ENCODE results near the gene PTPN14. TPM values are rescaled to one million over a fixed set of nuclear protein-coding genes. Genes with fewer than 3 reads are reported as not detected.

Gene PTPN14
- polyA plus RNA-seq, 4 donors: 29.6 to 42.9 (median 33.5) TPM

- no peak for DNase-seq (ENCODE audit: low read depth in 4 of 4, low spot score in 2 of 4)
Measured at GRCh38 chr1:214569357-214570004, 18.1 kb upstream of the PTPN14 start.

- no peak for DNase-seq (ENCODE audit: low read depth in 4 of 4, low spot score in 2 of 4)
Measured at GRCh38 chr1:214568328-214568727, 16.9 kb upstream of the PTPN14 start.

DNA sequence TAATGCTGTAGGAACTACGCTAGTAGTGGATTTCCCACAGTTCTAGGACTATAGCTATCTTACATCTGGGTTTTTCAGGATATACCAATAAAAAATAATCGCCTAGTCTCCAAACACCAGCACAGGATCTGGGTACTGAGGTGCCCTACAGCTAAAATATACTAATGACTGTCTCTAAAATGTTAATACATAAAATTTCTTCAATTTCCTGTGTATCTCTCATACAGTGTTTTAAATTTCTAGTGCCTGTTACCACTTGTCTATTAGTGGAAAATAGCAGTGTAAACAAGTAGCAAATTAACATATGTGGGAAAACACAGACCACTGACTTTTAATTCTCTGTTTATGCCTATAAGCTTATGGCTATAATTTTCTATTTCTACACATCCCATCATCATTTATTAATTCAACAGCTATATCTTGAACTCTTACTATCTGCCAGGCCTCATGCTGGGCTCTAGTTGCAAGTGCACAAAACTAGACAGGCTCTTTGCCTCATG, 16.1 kb upstream of the PTPN14 start:
- no peak for DNase-seq (ENCODE audit: low read depth in 4 of 4, low spot score in 2 of 4)

GRCh38 chr1:214566158-214567104, 15.0 kb upstream of the PTPN14 start:
- no peak for DNase-seq (ENCODE audit: low read depth in 4 of 4, low spot score in 2 of 4)

DNA sequence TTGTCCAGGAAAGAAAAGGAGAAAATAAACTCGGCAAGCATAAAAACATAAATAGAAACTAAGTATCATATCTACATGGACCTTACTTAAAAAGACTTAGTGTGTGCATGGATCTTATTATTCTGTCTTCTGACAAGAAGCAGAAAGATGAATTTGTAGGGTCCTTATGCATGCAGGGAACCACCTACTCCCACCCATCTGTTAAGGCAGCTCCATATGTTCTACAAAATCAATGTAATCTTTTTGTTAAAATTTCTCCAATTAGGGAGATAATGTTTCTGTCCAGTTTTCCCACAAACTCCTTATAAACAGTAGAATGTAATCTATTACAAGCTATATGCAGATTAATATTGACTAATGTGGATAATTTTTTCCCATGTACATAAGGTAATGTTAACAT, 13.9 kb upstream of the PTPN14 start:
- no peak for DNase-seq (ENCODE audit: low read depth in 4 of 4, low spot score in 2 of 4)

GRCh38 chr1:214563881-214564280, 12.5 kb upstream of the PTPN14 start:
- DNase-seq (ENCODE audit: low read depth in 4 of 4, low spot score in 2 of 4): no peak

DNA sequence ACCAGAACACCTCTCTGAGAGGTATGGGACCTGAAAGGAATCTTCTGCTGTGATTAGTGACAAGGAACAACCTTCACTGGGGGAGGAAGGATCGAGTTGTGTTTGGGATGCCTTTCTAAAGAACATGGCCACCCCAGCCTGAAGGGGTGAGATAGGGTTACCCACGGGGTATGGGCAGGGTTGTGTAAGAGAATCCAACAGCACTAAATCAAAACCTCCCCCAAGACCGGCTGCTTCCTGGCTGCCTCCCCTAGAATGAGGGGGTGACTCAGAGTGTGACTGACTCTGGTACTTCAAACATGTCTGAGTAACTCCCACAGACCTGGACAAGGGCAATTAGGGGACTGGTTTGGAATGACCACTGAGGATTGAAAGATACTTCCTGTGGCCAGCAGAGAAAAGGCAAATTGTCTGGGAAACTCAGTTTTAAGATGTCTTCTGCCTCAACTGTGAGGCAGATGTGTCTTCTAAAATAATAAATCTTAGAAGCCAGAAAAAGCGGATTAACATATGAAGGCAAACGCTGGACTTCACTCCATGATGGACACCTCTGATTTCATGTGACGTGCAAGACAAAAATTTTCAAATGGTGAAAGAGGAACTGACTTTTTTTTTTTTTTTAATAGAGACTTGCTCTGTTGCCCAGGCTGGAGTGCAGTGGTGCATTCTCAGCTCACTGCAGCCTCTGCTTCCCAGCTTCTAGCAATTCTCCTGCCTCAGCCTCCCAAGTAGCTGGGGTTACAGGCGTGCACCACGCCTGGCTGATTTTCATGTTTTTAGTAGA, 6.7 kb upstream of the PTPN14 start:
- DNase-seq (ENCODE audit: low read depth in 4 of 4, low spot score in 2 of 4): peak in 3 of 4 donors; percentile 52 to 81 (median 78)

DNA sequence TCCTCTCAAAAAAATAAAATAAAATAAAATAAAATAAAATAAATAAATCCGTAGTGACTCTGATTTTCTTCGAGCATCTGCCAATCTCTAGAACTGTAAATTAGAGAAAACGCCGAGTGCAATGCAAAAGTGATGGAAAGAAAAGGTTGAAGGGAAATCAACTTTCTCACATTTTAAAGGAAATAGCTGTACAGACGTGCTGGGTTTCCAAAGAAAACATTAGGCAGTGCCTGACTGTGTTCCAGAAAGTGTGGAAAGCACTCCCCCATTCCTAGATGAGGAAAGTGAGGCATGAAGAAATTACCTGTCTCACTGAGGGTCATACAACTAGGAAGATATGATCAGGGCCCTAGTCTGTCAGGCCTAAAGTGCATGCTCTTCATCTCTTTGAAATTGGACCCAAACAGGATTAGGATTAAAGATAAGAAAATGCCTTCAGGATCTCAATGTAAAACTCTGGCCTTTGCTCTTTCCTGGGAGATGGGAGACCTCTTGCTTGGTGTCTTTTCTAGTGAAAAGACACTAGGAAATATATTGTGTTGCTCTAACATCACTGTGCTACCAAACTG, 1.8 kb upstream of the PTPN14 start:
- no peak for DNase-seq (ENCODE audit: low read depth in 4 of 4, low spot score in 2 of 4)

DNA sequence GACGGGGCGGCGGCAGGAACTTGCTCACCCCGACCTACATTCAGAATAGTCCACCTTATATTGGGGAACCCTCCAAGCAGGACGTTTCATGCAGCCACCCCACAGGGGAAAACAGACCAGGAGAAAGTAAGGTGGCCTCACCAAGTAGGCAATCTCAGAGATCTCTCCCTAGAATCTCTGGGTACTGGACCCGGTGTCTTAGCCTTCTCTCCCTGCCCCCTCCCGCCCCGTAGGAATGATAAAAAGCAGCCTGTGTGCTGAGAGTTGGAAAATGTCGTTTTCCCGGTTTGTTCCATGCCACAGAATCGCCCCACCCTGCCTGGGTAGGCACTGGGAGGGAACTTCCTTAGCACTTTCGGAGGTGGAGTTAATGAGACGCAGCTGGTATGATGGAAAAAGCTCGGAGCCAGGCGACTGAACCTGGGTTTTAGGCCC, 789 bp upstream of the PTPN14 start:
- peak in 2 of 4 donors; percentile 58 to 85 for DNase-seq (ENCODE audit: low read depth in 4 of 4, low spot score in 2 of 4)

- no peak for DNase-seq (ENCODE audit: low read depth in 4 of 4, low spot score in 2 of 4)
Measured at GRCh38 chr1:214550857-214551435, 456 bp downstream of the PTPN14 start.

DNA sequence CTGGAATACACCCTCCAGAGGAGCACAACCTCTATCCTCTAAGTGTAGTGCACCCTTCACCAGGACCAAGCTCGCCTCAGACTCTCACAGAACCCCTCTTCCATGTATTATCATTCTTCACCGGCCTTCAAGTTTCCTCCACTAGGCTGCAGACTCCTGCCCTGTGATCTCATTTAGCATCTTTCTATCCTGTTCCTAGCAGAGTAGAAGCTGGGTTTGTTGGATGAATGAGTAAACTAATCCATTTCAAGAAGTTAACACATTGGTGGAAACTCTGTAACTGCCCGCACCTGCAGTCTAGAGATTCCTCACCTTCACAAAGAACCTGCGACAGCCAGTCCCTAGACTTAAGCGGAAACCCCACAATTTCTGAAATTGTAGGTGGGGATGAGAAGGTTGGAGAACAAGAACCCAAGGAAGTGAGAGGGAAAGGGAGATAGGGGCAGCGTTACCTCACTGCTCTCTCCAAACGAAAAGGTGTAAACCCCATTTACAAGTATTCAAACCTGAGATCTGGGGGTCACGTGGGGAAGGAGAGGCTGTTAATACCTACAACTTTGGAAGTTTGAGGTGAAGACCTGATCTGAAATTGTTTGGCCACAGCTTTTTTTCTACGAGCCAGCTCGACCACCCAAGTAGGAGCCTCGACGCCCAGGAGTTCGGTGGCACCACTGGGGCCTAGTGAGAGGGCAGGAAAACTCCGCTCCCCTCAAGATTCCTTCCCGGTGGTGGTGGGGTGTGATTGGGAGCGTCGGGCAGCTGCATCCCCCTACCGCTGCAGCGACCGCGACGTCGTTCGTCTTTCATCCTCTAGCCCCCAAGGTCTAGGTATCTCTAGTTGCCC, 1.2 kb downstream of the PTPN14 start:
- DNase-seq (ENCODE audit: low read depth in 4 of 4, low spot score in 2 of 4): no peak

GRCh38 chr1:214549604-214550003, 1.8 kb downstream of the PTPN14 start:
- DNase-seq (ENCODE audit: low read depth in 4 of 4, low spot score in 2 of 4): no peak

- no peak for DNase-seq (ENCODE audit: low read depth in 4 of 4, low spot score in 2 of 4)
Measured at GRCh38 chr1:214548988-214549387, 2.4 kb downstream of the PTPN14 start.

GRCh38 chr1:214548271-214548670, 3.1 kb downstream of the PTPN14 start:
- DNase-seq (ENCODE audit: low read depth in 4 of 4, low spot score in 2 of 4): no peak

DNA sequence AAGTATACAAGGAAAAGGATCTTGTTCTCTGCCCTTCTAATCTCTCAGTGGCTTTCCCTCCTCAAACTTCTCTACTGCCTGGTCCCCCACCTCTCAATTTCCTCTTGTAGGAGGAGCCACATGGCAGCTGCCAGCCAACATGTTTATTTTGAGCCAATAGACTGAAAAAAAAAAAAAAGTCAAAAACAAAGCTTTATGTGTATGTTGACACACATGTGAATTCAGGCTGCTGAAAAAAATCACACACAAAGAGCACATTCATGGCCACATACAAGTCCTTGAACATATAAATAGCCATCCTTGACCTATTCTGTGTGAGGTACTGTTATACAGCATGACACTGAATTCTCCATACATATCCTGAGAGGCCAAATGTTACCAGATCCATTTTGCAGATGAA, 3.7 kb downstream of the PTPN14 start:
- no peak for DNase-seq (ENCODE audit: low read depth in 4 of 4, low spot score in 2 of 4)

DNA sequence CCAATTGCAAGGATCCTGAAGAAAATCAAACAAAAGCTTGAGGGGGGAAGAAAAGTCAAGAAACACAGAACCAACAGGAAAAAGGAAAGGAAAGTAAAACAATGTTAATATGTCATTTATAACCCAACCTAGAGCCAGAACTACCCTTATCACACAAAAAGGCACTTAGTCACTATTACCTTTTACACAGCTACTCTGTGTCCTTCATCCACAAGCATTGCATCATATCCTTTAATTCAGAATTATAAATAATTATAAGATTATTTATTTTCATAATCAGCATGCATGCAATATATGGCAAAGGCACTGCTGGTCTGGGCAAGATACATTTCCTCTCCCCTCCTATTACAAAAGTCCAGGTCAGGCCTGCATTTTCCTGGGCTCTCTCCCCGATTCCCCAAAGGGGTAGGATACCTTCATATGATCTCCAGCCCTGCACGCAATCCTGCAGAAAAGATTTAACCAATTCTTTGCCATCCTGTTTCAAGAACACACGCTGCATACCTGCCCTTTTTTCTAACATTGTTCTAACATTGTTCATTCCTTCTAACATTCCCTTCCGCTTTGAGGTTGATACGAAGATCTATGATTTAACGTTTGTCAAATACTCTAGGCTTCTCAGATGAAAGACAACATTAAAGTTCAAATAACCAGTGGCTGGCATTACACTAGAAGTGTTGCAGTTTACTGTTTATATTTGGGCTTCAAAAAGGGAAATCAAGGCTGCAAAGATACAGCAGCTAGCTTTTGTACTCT, 4.3 kb downstream of the PTPN14 start:
- DNase-seq (ENCODE audit: low read depth in 4 of 4, low spot score in 2 of 4): no peak

DNA sequence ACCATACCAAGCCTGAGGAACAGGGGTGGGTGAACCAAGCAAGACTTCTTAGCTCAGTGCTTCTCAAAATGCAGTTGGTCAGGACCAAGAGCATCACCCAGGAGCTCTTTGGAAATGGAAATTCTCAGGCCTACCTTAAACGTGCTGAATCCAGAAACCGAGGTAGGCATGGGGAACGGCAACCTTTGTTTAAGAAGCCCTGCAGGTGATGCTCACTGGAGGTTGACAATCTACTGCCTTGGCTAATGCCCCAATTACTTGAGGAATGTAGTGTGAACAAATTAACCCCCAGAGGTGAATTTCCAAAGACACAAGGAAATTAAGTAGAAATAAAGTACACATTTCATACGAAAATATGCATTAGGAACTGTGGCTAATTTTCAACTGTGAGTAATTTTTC, 5.3 kb downstream of the PTPN14 start:
- no peak for DNase-seq (ENCODE audit: low read depth in 4 of 4, low spot score in 2 of 4)

DNA sequence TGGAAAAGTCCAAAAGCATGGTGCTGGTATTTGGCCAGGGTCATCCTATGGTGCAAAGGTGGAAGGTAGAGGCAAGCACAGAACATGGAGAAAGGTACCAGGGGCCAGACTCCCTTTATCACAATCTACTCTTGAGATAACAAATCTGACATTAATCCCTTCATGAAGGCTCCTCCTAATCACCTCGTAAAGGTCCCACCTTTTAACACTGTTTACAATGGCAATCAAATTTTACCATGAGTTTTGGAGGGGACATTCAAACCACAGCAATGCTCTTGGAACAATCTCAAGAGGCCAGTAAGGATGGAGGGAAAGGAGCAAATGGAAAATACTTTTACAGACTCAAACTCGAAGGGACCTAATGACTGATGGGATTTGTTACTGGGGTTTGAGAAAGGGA, 6.1 kb downstream of the PTPN14 start:
- DNase-seq (ENCODE audit: low read depth in 4 of 4, low spot score in 2 of 4): no peak

- DNase-seq (ENCODE audit: low read depth in 4 of 4, low spot score in 2 of 4): no peak
Measured at GRCh38 chr1:214544791-214545190, 6.6 kb downstream of the PTPN14 start.
